NCI-H128 (cell line): Measurements from ENCODE around the gene CABP7.
"Not testable (repeated sequence)": the region's sequence is repeated elsewhere in the genome, so short reads cannot be mapped to it uniquely, and the experiment has no call there.

Source experiments
- DNase-seq: peaks from one replicate; lab custom pipeline; 2025; ENCODE audit not compliant: unreplicated experiment; lab: John Stamatoyannopoulos, UW

CABP7 gene

GRCh38 chr22:29744902-29745301 lies 25.1 kb downstream of the CABP7 start:
- DNase-seq, result no peak

GRCh38 chr22:29747832-29748231 lies 28.0 kb downstream of the CABP7 start:
- DNase-seq, result no peak

GRCh38 chr22:29748248-29748893 lies 28.6 kb downstream of the CABP7 start:
- DNase-seq, result no peak

DNA sequence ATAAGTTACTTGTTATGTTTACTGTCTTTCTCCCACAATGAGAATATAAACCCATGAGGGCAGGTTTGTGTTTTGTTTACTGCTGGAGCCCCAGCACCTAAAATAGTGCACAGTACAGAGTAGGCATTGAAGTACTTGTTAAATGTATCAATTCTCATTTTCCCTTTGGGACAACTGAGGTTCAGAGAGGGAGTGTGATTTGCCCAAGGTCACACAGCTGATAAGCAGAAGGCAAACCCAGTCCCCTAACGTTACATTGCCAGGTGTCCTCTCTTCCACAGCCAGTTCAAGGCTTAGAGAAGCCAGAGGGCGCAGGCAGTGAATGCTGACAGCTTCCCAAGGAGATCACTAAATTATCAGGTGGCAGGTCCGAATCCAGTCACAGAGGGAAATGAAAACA lies 30.2 kb downstream of the CABP7 start:
- DNase-seq, result no peak

DNA sequence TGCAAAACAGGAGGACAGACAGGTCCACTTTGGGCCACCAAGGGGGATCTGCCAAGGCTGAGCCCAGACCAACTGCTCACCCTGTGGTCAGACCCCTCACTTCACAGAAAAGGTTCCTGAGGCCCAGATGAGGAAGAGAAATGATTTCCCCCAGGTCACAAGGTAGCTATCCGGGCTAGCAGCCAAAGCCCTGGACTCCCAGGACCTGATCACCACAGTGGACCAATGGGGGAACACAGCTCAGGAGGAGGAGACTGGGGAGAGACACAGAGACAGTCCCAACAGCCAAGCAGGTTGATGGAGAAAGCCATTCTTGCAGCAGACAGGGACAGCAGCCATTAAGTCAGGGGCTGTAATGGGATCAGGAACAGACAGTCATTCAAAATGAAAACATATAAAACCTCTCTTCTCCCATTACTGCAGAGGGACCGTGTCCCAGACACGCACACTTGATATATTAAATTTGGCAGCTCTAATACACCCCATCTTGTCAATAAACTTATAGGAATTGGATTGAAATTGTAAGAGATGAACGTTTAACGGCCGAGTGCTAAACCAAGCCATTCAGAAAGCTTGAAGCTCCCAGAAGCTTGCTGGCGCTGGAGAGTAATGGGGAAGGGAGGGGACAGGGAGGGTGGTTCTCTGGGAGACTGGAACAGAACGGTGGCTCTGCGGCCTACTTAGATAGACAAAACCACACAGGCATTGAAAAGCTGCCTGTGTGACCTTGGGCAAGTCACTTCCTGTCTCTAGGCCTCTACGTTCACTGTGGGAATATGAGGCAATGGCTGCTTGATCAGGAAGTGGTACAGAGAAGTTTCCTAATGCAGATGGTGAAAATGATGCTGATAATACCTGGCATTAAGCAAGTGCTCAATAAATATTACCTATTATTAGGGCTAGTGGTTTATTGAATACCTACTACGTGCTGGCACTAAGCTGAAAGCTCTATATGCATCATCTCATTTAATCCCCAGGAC lies 31.0 kb downstream of the CABP7 start:
- no peak for DNase-seq

DNA sequence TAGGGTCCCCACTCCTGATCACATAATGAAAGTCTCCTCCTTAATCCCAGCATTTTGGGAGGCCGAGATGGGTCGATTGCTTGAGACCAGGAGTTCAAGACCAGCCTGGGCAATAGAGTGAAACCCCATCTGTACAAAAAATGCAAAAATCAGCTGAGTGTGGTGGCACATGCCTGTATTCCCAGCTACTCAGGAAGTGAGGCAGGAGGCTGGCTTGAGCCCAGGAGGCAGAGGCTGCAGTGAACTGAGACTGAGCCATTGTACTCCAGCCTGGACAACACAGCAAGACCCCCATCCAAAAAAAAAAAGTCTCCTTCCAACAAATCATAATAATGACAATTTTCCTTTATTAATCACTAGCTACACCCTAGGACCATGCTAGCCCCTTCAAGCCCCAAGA lies 31.9 kb downstream of the CABP7 start:
- DNase-seq, result no peak

GRCh38 chr22:29753808-29754657 lies 34.2 kb downstream of the CABP7 start:
- DNase-seq, result no peak

DNA sequence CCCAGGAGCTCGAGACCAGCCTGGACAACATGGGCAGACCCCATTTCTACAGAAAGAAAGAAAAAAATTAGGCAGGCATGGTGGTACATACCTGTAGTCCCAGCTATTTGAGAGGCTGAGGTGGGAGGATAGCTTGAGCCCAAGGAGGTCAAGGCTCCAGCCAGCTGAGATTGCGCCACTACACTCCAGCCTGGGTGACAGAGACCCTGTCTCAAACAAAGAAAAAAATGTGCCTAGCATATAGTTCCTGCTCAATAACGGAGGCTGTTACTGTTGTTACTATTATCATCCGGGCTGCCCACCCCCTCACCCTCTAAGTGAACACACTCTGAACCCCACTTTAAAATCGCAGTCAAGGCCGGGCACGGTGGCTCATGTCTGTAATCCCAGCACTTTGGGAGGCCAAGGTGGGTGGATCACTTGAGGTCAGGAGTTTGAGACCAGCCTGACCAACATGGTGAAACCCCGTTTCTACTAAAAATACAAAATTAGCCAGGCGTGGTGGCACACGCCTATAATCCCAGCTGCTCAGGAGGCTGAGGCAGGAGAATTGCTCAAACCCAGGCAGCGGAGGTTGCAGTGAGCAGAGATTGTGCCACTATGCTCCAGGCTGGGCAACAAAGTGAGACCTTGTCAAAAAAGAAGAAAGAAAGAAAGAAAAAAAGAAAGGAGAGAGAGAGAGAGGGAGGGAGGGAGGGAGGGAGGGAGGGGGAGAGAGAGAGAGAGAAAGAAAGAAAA lies 35.0 kb downstream of the CABP7 start:
- DNase-seq, result not testable (repeated sequence)

GRCh38 chr22:29755889-29756288 lies 36.1 kb downstream of the CABP7 start:
- DNase-seq, result no peak

DNA sequence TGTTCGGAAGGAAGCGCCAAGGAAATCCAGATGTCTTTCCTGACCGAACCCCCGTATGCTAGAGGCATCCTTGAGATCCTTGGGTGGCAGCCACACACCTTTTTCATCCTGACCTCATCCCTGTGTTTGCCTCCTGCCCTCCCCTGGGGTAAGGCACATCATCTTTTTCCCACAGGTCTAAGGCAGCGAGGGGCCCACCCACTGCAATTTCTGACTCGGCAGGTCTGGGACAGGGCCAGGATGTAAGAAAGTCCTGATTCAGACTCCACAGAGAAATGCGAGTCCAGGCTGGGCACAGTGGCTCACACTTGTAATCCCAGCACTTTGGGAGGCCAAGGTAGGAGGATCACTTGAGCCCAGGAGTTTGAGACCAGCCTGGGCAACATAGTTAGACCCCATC lies 36.5 kb downstream of the CABP7 start:
- no peak for DNase-seq

DNA sequence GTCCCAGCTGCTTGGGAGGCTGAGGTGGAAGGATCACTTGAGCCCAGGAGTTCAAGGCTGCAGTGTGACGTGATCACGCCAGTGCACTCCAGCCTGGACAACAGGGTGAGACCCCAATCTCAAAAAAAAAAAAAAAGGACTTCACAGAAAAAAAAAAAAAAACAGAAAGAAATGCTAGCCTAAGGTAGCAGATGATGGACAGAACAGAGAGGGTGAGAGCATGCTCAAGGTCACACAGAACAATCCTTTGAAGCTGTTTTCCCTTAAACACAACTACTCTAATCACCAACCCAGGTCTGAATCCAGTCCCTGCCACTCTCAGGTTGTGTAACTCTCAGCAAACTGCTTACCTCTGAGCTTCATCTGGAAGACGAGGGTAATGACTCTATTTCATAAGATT lies 37.3 kb downstream of the CABP7 start:
- DNase-seq, result no peak

GRCh38 chr22:29758068-29758622 lies 38.3 kb downstream of the CABP7 start:
- DNase-seq, result no peak

GRCh38 chr22:29758959-29759358 lies 39.2 kb downstream of the CABP7 start:
- no peak for DNase-seq

DNA sequence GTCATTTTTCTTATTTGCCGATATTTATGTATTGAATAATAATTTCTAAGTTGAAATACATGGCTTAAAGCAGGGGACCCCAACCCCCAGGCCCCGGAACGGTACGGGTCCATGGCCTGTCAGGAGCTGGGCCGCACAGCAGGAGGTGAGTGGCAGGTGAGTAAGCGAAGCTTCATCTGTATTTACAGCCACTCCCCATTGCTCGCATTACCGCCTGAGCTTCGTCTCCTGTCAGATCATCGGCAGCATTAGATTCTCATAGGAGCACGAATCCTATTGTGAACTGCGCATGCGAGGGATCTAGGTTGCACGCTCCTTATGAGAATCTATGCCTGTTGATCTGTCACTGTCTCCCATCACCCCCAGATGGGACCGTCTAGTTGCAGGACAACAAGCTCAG lies 42.5 kb downstream of the CABP7 start:
- no peak for DNase-seq

DNA sequence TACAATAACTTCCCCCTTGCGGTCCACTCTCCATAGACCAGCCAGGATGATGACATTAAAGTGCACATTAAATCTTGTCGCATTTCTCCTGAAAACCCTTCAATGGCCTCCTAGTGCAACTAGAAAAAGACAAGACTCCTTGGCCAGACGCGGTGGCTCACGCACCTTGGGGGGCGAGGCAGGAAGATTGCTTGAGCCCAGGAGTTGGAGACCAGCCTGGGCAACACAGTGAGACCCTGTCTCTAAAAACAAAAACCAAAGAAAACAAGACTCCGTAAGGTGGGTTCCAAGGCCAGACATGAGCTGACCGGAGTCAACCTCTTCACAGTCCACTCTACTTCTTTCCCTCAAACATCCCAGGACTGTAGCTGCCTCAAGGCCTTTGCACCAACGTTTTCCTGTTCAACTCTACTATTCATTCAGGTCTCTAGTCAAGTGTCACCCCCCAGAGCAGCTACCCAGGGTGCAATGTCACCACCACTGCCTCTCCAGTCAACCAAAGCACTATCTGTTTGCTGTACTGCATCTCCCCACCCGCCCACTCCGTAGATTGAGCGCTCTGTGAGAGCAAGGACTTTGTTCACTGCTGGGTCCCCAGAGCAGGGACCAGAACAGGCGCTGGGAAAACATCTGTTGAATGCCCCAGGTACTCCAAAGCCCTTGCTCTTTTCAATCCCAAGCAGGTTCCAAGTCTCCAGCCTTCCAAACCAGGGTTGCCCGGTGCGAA lies 46.3 kb downstream of the CABP7 start:
- no peak for DNase-seq

DNA sequence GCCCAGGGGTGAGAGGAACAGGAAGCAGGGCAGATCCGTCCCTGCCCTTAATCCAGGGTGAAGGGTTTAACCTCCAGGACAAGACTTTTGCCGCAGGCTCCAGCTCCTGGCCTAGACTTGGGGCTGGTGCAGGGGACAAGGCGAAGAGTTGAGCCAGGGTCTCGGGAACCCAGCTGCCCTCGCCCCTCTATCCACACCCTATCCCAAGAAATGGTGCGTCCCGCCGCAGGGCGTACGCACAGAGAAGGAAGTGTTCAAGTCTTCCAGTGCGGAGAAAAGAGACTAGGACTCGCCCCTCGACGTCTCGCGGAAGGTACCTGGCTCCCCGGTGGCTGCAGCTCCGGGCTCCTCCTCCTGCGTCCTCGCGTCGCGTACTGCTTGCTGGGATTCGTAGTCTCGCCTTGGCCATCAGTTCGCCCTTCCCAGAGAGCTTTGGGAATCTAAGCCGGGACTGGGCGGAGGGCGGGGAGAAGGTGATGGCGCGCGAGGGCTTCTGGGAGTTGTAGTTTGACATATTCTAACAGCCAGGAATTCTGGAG lies 46.9 kb downstream of the CABP7 start, which contains the start of gene ZMAT5:
Gene ZMAT5, minus strand, starts transcription at position 376 of the 539 bp plus-strand sequence. CDS start 18,463 bp downstream, outside the sequence.
- peak; percentile 91 for DNase-seq

DNA sequence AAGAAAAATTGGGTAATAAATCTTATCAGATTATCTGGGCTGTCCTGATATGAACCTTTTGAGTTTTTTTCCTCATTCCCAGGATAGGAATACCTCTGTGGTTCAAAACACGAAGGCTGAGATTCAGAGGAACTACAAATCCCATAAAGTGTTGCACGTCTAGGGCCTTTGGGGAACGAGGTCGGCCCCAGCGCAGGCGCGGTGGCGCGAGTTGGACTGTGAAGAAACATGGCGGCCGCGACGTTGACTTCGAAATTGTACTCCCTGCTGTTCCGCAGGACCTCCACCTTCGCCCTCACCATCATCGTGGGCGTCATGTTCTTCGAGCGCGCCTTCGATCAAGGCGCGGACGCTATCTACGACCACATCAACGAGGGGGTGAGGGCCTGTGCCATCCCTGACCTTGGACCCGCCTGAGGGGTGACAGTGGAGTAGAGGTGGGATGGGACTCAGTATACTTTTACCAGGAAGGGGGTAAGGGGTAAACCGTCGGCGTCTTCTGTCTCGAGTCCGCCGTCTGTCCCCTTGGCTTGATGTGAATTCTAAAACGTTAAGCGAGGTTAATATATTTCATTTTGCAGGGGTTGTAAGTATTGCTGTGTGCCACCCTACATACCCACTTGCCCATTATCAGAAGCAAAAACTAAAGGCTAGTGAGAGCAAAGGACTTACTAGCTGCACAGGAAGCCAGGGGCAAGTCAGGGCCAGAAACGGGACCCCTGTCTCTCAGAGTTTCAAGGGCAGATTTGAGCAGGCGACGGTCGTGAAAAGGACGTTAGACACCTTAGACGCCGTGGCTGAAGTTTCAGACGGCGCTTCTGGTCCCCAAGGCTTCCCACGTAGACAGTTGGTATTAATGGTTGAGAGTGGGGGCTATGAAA lies 47.6 kb downstream of the CABP7 start, which contains the start of gene UQCR10:
Gene UQCR10, plus strand, starts transcription at position 199 of the 881 bp plus-strand sequence. Its CDS starts 30 bp downstream, at position 229.
- peak; percentile 57 for DNase-seq

DNA sequence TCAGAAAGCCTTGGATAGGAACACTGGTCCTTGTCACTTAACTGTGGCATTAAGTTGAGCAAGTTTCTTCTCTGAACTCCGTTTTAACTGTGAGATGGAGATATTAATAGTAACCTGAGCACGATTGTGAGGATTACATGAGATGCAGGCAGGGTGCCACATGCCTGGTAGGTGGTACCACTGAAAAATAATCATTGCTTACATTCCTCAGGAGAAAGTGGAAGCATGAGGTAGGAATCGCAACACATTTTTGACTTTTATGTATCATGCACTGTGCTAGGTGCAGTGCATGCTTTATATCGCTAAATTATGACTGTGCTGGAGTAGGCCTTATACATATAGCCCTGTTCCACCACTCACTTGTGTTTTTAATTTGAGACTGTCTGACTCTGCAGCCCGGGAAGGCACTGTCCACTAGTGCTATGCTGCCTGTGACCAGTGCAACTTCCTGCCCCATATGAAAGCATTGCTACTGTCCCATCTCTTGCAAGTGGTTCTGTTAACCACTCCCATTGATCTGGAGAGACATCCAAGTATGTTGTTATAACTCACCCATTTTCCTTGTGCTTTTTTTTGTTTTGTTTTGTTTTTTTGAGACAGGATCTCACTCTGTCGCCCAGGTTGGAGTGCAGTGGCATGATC lies 48.4 kb downstream of the CABP7 start:
- no peak for DNase-seq
